CD8-positive, alpha-beta memory T cell (primary cell): ENCODE data around the gene GLUL. TPM values are rescaled to one million over a fixed set of nuclear protein-coding genes. Genes with fewer than 3 reads are reported as not detected.

Experiments
- CTCF ChIA-PET: fragments of 350-600 bp; sonication (Branson Sonifier 250); formaldehyde crosslinking; loops from one replicate; lab custom pipeline; 2021; ENCODE audit warnings: antibody characterized with exemption; lab: Charles Lee
- POLR2A ChIA-PET: fragments of 350-600 bp; sonication (Branson Sonifier 250); formaldehyde crosslinking; loops from one replicate; lab custom pipeline; 2021; ENCODE audit warnings: antibody characterized with exemption; lab: Charles Lee
- DNase-seq, 5 donors: peaks; one replicate each; pipeline versions ENCODE4 v3.0.0 to v3.0.0-alpha.2; 2020 to 2022; ENCODE audit warnings: mixed read lengths in 1 of 5
- H3K27ac ChIP-seq: one replicate; pipeline ENCODE4 v1.7.0; 2013; ENCODE audit warnings: low read depth, mild to moderate bottlenecking, low read length, moderate library complexity
- H3K27me3 ChIP-seq: 2 replicates; pipeline ENCODE4 v1.7.0; 2013; ENCODE audit warnings: low read length, mild to moderate bottlenecking; ENCODE audit not compliant: insufficient read depth, poor library complexity, severe bottlenecking
- H3K36me3 ChIP-seq: 2 replicates; pipeline ENCODE4 v1.7.0; 2013; ENCODE audit warnings: mild to moderate bottlenecking, low read length, moderate library complexity; ENCODE audit not compliant: insufficient read depth
- H3K4me1 ChIP-seq: 2 replicates; pipeline ENCODE4 v1.7.0; 2013; ENCODE audit warnings: mild to moderate bottlenecking, low read length, moderate library complexity; ENCODE audit not compliant: insufficient read depth
- H3K4me3 ChIP-seq: 2 replicates; pipeline ENCODE4 v1.7.0; 2013; ENCODE audit warnings: mild to moderate bottlenecking, low read length
- H3K9me3 ChIP-seq: 2 replicates; pipeline ENCODE4 v1.7.0; 2013; ENCODE audit warnings: mild to moderate bottlenecking, low read length
- H3K27ac Mint-ChIP-seq, 8 donors: one replicate each; pipeline ENCODE4 v1.8.0; 2020 to 2021; ENCODE audit warnings: mixed read lengths in 8 of 8, mild to moderate bottlenecking in 6 of 8, inconsistent platforms in 3 of 8, moderate library complexity in 3 of 8
- H3K27me3 Mint-ChIP-seq, 2 donors: one replicate each; pipeline ENCODE4 v1.8.0; 2020 to 2021; ENCODE audit warnings: mixed read lengths in 2 of 2, mild to moderate bottlenecking in 1 of 2, moderate library complexity in 1 of 2
- H3K36me3 Mint-ChIP-seq, 3 donors: one replicate each; pipeline ENCODE4 v1.8.0; 2020 to 2021; ENCODE audit warnings: mixed read lengths in 3 of 3, inconsistent platforms in 1 of 3, mild to moderate bottlenecking in 1 of 3
- H3K4me1 Mint-ChIP-seq, 3 donors: one replicate each; pipeline ENCODE4 v1.8.0; 2020 to 2021; ENCODE audit warnings: mixed read lengths in 3 of 3, inconsistent platforms in 1 of 3, mild to moderate bottlenecking in 1 of 3
- H3K4me3 Mint-ChIP-seq, 7 donors: one replicate each; pipeline ENCODE4 v1.8.0; 2020 to 2021; ENCODE audit warnings: mixed read lengths in 7 of 7, mild to moderate bottlenecking in 6 of 7, moderate library complexity in 4 of 7, inconsistent platforms in 2 of 7
- H3K9me3 Mint-ChIP-seq, 5 donors: one replicate each; pipeline ENCODE4 v1.8.0; 2020 to 2022; ENCODE audit warnings: mixed read lengths in 5 of 5, mild to moderate bottlenecking in 3 of 5, moderate library complexity in 2 of 5, inconsistent platforms in 1 of 5
- polyA plus RNA-seq: library from polyadenylated mRNA; unstranded; fragments of 300-500 nt; fragmentation: Illumina TruSeq; gene quantifications from one replicate; pipeline ENCODE4 v1.2.3, GENCODE V29; 2021
- total RNA-seq, 2 experiments: library from RNA; stranded (reverse); gene quantifications; one replicate each; pipeline ENCODE4 v1.2.3, GENCODE V29; 2021

The GLUL gene
- total and polyA plus RNA-seq, 3 experiments from 2014 or later, result 31.2 to 62.9 (median 32.7) TPM

GRCh38 chr1:182351790-182352364 lies 39.7 kb downstream of the GLUL start:
- POLR2A ChIA-PET, result no interaction called here
- Histone ChIP-seq H3K27ac (no peak overlapping the region), H3K27me3 (no peaks in the 10 kb centered on the region), H3K36me3 (no peaks in the 10 kb centered on the region), H3K9me3 (no peaks in the 10 kb centered on the region), H3K4me1 (no peaks in the 10 kb centered on the region), H3K4me3 (no peak overlapping the region)
- no peak for DNase-seq
- CTCF ChIA-PET, result no interaction called here
- peaks cover 4 to 7% of the 10 kb centered on the region in 2 donors for H3K27me3 Mint-ChIP-seq
- H3K36me3 Mint-ChIP-seq, result no peaks in the 10 kb centered on the region
- no peak overlapping the region for H3K4me3 Mint-ChIP-seq
- H3K27ac Mint-ChIP-seq, result no peak overlapping the region
- H3K9me3 Mint-ChIP-seq, result no peaks in the 10 kb centered on the region
- H3K4me1 Mint-ChIP-seq, result no peaks in the 10 kb centered on the region

GRCh38 chr1:182350839-182351238 lies 40.8 kb downstream of the GLUL start:
- Mint-ChIP-seq H3K4me1 (no peaks in the 10 kb centered on the region), H3K9me3 (no peaks in the 10 kb centered on the region), H3K36me3 (no peaks in the 10 kb centered on the region), H3K4me3 (no peak overlapping the region), H3K27ac (no peak overlapping the region), H3K27me3 (peaks cover 4 to 7% of the 10 kb centered on the region in 2 donors)
- Histone ChIP-seq H3K27me3 (no peaks in the 10 kb centered on the region), H3K4me1 (no peaks in the 10 kb centered on the region), H3K4me3 (no peak overlapping the region), H3K36me3 (no peaks in the 10 kb centered on the region), H3K9me3 (no peaks in the 10 kb centered on the region), H3K27ac (no peak overlapping the region)
- POLR2A ChIA-PET, result no interaction called here
- no peak for DNase-seq
- CTCF ChIA-PET, result no interaction called here

- no peaks in the 10 kb centered on the region for H3K4me1 Mint-ChIP-seq
- POLR2A ChIA-PET, result no interaction called here
- Histone ChIP-seq H3K4me3 (no peak overlapping the region), H3K27ac (no peak overlapping the region), H3K9me3 (no peaks in the 10 kb centered on the region), H3K27me3 (no peaks in the 10 kb centered on the region), H3K36me3 (no peaks in the 10 kb centered on the region), H3K4me1 (no peaks in the 10 kb centered on the region)
- peak overlapping the region in 1 of 8 donors; percentile 30 for H3K27ac Mint-ChIP-seq
- no peaks in the 10 kb centered on the region for H3K9me3 Mint-ChIP-seq
- no peak overlapping the region for H3K4me3 Mint-ChIP-seq
- H3K36me3 Mint-ChIP-seq, result no peaks in the 10 kb centered on the region
- CTCF ChIA-PET, result no interaction called here
- peaks cover 4 to 5% of the 10 kb centered on the region in 2 donors for H3K27me3 Mint-ChIP-seq
- DNase-seq, result no peak
Measured at GRCh38 chr1:182348961-182349747, 42.4 kb downstream of the GLUL start.

- ChIA-PET CTCF (no interaction called here), POLR2A (no interaction called here)
- Histone ChIP-seq H3K4me3 (no peak overlapping the region), H3K9me3 (no peaks in the 10 kb centered on the region), H3K4me1 (no peaks in the 10 kb centered on the region), H3K27me3 (no peaks in the 10 kb centered on the region), H3K36me3 (no peaks in the 10 kb centered on the region), H3K27ac (no peak overlapping the region)
- Mint-ChIP-seq H3K4me3 (no peak overlapping the region), H3K9me3 (no peaks in the 10 kb centered on the region), H3K4me1 (no peaks in the 10 kb centered on the region), H3K27me3 (peaks cover 3 to 4% of the 10 kb centered on the region in 2 donors), H3K27ac (no peak overlapping the region), H3K36me3 (no peaks in the 10 kb centered on the region)
- DNase-seq, result no peak
Measured at GRCh38 chr1:182347019-182347418, 44.6 kb downstream of the GLUL start.

- H3K27ac Mint-ChIP-seq, result peak overlapping the region in 2 of 8 donors; percentile 21 to 81
- H3K27me3 Mint-ChIP-seq, result peaks cover 0 to 8% of the 10 kb centered on the region in 2 donors
- POLR2A ChIA-PET, result no interaction called here
Measured at GRCh38 chr1:182340233-182341058, 51.1 kb downstream of the GLUL start.

GRCh38 chr1:182339684-182340083 lies 51.9 kb downstream of the GLUL start:
- POLR2A ChIA-PET, result no interaction called here
- Mint-ChIP-seq H3K4me3 (no peak overlapping the region), H3K4me1 (no peaks in the 10 kb centered on the region), H3K27me3 (peaks cover 1 to 8% of the 10 kb centered on the region in 2 donors), H3K9me3 (no peaks in the 10 kb centered on the region), H3K27ac (no peak overlapping the region), H3K36me3 (no peaks in the 10 kb centered on the region)
- H3K36me3 ChIP-seq, result no peaks in the 10 kb centered on the region
- H3K27me3 ChIP-seq, result no peaks in the 10 kb centered on the region
- CTCF ChIA-PET, result no interaction called here
- H3K9me3 ChIP-seq, result no peaks in the 10 kb centered on the region
- no peak overlapping the region for H3K4me3 ChIP-seq
- H3K27ac ChIP-seq, result peak overlapping the region; percentile 34
- no peaks in the 10 kb centered on the region for H3K4me1 ChIP-seq
- DNase-seq, result no peak

More at GRCh38 chr1:182340233-182341058, 51.1 kb downstream of the GLUL start:
- H3K27me3 ChIP-seq, result no peaks in the 10 kb centered on the region
- Mint-ChIP-seq H3K36me3 (no peaks in the 10 kb centered on the region), H3K9me3 (no peaks in the 10 kb centered on the region), H3K4me1 (no peaks in the 10 kb centered on the region), H3K4me3 (no peak overlapping the region)
- DNase-seq, result no peak
- no peaks in the 10 kb centered on the region for H3K36me3 ChIP-seq
- H3K27ac ChIP-seq, result peak overlapping the region; percentile 34
- no peaks in the 10 kb centered on the region for H3K4me1 ChIP-seq
- CTCF ChIA-PET, result no interaction called here
- no peaks in the 10 kb centered on the region for H3K9me3 ChIP-seq
- H3K4me3 ChIP-seq, result no peak overlapping the region

GRCh38 chr1:182338806-182339370 lies 52.7 kb downstream of the GLUL start:
- Histone ChIP-seq H3K27me3 (no peaks in the 10 kb centered on the region), H3K4me3 (no peak overlapping the region), H3K36me3 (no peaks in the 10 kb centered on the region), H3K4me1 (no peaks in the 10 kb centered on the region), H3K9me3 (no peaks in the 10 kb centered on the region), H3K27ac (peak overlapping the region; percentile 4)
- Mint-ChIP-seq H3K36me3 (no peaks in the 10 kb centered on the region), H3K4me1 (peaks cover 0 to 1% (median 0%) of the 10 kb centered on the region in 3 donors), H3K9me3 (no peaks in the 10 kb centered on the region), H3K27me3 (peaks cover 5 to 8% of the 10 kb centered on the region in 2 donors), H3K4me3 (no peak overlapping the region), H3K27ac (peak overlapping the region in 1 of 8 donors; percentile 58)
- DNase-seq, result no peak
- POLR2A ChIA-PET, result no interaction called here
- CTCF ChIA-PET, result no interaction called here
